GM18873 (cell line): ENCODE results near the gene ANO9.
"Not testable (repeated sequence)": the region's sequence is repeated elsewhere in the genome, so short reads cannot be mapped to it uniquely, and the experiment has no call there.

Experiments
- ATAC-seq: cut with Tn5 transposase; IDR thresholded peaks from one replicate; pipeline ENCODE4 v1.9.1; 2021; ENCODE audit warnings: mild to moderate bottlenecking, moderate library complexity, moderate number of reproducible peaks; ENCODE audit not compliant: unreplicated experiment, low FRiP score

The ANO9 gene

GRCh38 chr11:405954-406795 lies 35.6 kb downstream of the ANO9 start:
- no peak for ATAC-seq

DNA sequence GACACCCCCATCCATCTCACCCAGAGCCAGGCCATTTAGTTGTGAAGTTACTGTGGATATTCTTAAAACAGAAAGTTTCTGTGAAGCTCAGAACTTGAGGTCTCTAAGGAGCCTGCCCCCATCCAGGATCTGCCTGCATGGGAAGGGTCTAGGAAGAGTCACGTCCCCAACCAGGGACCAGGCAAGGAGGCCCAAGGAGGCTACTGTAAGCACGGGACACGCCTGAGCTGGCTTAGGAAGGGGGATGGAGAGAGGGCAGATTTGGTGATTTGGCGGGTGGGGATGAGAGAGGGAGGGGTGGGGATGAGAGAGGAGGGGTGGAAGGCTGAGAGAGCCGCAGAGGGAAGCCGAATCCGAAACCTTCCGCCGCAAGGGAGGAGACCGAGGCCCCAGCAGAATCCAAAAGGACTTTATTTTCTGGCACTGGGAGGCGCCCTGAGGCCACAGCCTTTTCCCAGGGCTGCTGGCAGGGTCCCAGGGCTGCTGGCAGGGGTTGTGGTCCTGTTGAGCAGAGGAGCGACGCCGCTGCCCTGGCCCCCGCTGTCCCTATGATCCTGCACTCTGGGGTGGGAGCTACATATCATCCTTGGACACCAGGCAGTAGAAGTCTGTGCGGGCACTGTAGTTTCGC lies 36.4 kb downstream of the ANO9 start:
- no peak for ATAC-seq

GRCh38 chr11:404551-405264 lies 37.1 kb downstream of the ANO9 start:
- no peak for ATAC-seq

GRCh38 chr11:403761-404431 lies 37.9 kb downstream of the ANO9 start:
- no peak for ATAC-seq

GRCh38 chr11:403021-403760 lies 38.6 kb downstream of the ANO9 start:
- no peak for ATAC-seq

DNA sequence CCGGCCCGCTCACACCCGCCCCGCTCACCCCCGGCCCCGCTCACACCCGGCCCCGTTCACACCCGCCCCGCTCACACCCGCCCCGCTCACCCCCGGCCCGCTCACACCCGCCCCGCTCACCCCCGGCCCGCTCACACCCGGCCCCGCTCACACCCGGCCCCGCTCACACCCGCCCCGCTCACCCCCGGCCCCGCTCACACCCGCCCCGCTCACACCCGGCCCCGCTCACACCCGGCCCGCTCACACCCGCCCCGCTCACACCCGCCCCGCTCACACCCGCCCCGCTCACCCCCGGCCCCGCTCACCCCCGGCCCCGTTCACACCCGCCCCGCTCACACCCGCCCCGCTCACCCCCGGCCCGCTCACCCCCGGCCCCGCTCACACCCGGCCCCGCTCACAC lies 40.6 kb downstream of the ANO9 start:
- not testable (repeated sequence) for ATAC-seq

- no peak for ATAC-seq
Observed at GRCh38 chr11:400241-400689, 41.5 kb downstream of the ANO9 start.

DNA sequence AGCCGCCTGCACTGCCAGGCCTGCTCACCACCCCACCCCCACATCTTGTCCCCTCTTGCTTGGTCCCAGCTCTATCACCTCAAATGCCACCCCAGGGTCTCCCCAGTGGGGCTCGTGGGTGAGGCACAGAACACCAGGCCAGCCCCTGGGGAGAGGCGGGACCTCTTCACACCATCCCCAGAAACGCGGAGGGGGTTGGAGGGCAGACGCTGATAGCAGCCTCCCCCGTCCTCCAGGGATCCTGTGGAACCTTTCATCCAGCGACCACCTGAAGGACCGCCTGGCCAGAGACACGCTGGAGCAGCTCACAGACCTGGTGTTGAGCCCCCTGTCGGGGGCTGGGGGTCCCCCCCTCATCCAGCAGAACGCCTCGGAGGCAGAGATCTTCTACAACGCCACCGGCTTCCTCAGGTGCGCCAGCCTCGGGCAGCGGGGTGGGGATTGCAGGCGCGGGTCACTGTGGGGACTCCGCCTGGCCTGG lies 42.0 kb downstream of the ANO9 start:
- no peak for ATAC-seq

DNA sequence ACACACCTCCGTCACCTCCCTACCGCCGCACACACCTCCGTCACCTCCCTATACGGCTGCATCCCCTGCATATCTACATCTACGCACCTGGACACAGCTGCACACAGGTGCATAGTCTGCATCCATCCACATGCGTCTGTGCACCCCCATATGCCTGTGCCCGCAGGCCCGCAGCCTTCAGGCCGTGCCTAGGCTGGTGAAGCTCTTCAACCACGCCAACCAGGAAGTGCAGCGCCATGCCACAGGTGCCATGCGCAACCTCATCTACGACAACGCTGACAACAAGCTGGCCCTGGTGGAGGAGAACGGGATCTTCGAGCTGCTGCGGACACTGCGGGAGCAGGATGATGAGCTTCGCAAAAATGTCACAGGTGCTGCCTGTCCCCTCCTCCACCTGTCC lies 43.0 kb downstream of the ANO9 start:
- ATAC-seq = no peak

GRCh38 chr11:396948-397548 lies 44.8 kb downstream of the ANO9 start:
- ATAC-seq = no peak

- no peak for ATAC-seq
Observed at GRCh38 chr11:396511-396947, 45.3 kb downstream of the ANO9 start.

DNA sequence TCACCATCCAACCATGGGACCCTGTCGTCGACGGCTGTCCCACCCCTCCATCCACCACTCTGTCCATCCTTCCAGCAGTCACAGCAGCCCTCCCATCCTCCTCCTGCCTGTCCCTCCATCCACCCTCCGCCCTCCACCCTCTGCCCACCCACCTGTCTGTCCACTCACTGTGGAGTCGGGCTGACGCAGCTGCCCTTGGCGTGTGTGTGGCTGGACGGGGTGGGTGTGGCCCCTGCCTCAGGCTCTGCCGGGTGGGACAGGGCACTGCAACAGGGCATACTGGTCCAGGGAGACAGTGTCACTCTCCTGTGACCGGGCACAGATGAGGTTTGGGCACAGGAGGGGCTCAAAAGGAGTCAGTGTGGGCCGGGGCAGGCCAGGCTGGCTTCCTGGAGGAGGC lies 45.9 kb downstream of the ANO9 start:
- no peak for ATAC-seq

DNA sequence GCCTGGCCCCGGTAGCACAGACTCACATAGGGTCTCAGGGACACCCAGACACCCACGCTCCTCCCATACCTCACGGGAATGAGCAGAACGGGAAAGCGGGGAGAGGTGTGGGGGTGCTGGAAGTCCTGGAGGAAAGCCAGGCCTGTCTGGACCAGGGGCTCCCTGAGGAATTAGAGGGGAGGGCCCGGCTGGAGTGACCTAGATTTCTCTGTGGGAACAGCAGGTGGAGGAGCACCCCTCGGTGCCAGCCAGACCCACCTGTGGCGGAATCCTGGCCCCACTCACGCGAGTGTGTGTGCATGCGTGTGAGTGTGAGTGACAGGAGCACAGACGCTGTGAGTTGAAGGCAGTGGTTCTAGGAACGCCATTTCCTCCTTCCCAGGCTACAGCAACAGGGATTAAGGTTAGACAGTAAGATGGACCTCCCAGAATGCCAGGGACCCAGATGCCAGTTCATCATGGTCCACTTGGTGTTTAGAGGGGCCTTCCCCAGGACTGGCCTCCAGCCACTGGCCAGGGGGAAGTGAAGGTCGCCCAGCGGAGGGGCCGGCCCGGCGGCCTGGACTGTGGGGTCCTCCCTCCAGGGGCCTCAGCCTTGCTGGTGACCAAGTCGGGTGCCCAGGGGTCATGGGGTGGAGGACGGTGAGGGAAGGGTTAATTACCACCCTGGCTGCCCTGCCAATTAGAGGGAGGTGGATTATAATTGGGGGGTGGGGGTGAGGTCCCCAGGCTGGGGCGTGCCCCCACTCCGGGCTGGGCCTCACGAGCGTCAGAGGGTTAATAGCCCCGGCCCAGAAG lies 46.8 kb downstream of the ANO9 start:
- no peak for ATAC-seq

GRCh38 chr11:394034-394857 lies 47.6 kb downstream of the ANO9 start, which contains the start of gene PKP3:
TSS of gene PKP3 (plus strand) at chr11:394209. CDS start at chr11:394293, 84 bp downstream.
- ATAC-seq = no peak

DNA sequence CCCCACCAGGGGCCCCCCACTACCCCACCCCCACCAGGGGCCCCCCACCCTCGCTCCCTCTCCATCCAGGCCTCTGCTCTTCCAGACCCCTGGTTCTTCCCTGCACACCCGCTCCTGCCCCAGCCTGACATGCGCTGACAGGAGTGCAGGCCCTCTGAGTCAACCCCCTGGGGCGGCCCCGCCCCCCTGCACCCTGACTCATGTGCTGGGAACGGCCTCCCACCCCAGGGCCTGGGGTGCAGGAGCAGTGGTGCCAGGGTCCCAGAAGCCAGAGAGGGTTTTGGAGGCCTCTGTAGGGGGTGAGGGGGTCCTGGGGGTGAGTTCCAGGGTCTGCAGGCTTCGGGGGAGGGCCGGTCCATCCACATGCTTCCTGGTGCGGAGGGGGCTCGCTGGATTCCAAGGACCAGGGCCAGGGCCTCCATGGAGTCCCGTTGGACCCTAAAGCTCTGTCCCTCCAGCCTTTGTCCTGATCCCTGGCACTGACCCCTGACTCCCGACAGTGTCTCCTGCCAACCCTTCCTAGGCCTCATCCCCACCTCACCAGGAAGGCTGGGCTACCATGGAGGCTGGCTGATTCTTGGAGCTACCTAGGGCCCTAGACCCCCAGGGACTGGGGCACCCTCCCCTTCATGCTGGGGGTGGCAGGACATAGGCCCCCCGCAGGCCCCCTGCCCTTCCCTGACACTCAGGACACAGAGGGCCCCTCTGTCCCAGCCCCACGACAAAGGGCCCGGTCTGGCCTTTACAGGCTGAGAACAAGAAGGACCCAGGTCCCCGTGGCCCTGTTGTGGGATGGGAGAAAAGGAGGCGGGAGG lies 48.4 kb downstream of the ANO9 start:
- no peak for ATAC-seq

- ATAC-seq = no peak
Observed at GRCh38 chr11:392102-392777, 49.6 kb downstream of the ANO9 start.
